ENCODE measurements around the gene APBB2. TPM values are rescaled to one million over a fixed set of nuclear protein-coding genes. Genes with fewer than 3 reads are reported as not detected.
A peak's percentile ranks its signal among the peaks of the same experiment; 100 is the strongest.

Gene APBB2
- total and polyA plus RNA-seq, 4 donors, result 22.7 to 101 (median 64.4) TPM

DNA sequence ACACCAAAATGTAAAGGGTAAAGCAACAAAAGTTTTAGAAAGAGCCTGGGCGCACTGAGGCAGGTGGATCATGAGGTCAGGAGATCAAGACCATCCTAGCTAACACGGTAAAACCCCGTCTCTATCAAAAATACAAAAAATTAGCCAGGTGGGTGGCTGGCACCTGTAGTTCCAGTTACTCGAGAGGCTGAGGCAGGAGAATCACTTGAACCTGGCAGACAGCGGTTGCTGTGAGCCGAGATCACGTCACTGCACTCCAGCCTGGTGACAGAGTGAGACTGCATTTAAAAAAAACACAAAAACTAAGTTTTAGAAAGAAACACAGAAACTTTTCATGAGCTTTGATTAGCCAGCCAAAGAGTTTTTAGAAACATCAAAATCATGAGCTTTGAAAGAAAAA, 76.5 kb downstream of the APBB2 start:
- 84 to 98% methylated on average over 7 of the region's 7 CpGs for WGBS, 2 donors
- no peak for ATAC-seq (ENCODE audit: low FRiP score)

DNA sequence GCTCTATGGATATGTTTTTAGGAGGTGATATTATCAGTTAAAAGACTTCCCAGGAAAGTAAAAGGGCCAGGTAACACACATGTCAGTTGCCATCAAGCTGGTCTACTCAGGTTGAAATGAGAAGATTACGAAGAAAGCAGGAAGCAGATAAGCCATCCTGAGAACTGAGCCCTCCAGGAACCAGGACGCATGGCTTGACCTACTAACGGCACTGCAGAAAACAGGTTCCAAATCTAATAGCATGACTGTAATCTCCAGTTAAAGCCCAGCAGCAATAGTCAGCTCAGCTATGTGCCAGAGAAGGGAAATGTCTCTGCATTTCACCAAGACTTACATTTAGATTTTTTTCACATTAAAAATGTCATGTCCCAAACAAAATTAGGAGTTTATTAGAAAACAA, 77.9 kb downstream of the APBB2 start:
- no peaks in the 10 kb centered on the region for H3K9me3 ChIP-seq (ENCODE audit: control insufficient read depth, low read length)
- DNase-seq (no peak), ATAC-seq (ENCODE audit: low FRiP score) (no peak)
- peak overlapping the region in 1 of 2 donors; percentile 64 for H3K27ac ChIP-seq (ENCODE audit: low read depth in 1 of 2, low read length in 2 of 2)
- WGBS, 2 donors, result 12 to 28% methylated on average over 3 of the region's 3 CpGs
- H3K27me3 ChIP-seq (ENCODE audit: control insufficient read depth in 1 of 2, insufficient read depth in 2 of 2, low read length in 1 of 2), result no peaks in the 10 kb centered on the region
- peaks cover 4 to 5% of the 10 kb centered on the region in 2 donors for H3K4me1 ChIP-seq (ENCODE audit: control insufficient read depth in 1 of 2, insufficient read depth in 2 of 2, low read length in 2 of 2)
- H3K36me3 ChIP-seq (ENCODE audit: control insufficient read depth in 1 of 2, insufficient read depth in 2 of 2, low read length in 1 of 2), result no peaks in the 10 kb centered on the region
- no peak overlapping the region for H3K4me3 ChIP-seq (ENCODE audit: low read length in 2 of 2)
- intact Hi-C loops (cut with DNase I), result no loop called here

More for the DNA sequence above, 76.5 kb downstream of the APBB2 start:
- Histone ChIP-seq H3K27me3 (ENCODE audit: control insufficient read depth in 1 of 2, insufficient read depth in 2 of 2, low read length in 1 of 2) (no peaks in the 10 kb centered on the region), H3K27ac (ENCODE audit: low read depth in 1 of 2, low read length in 2 of 2) (no peak overlapping the region), H3K4me3 (ENCODE audit: low read length in 2 of 2) (no peak overlapping the region), H3K4me1 (ENCODE audit: control insufficient read depth in 1 of 2, insufficient read depth in 2 of 2, low read length in 2 of 2) (peaks cover 8 to 12% of the 10 kb centered on the region in 2 donors), H3K36me3 (ENCODE audit: control insufficient read depth in 1 of 2, insufficient read depth in 2 of 2, low read length in 1 of 2) (no peaks in the 10 kb centered on the region), H3K9me3 (ENCODE audit: control insufficient read depth, low read length) (no peaks in the 10 kb centered on the region)
- DNase-seq, result no peak
- intact Hi-C loops (cut with DNase I), result no loop called here

DNA sequence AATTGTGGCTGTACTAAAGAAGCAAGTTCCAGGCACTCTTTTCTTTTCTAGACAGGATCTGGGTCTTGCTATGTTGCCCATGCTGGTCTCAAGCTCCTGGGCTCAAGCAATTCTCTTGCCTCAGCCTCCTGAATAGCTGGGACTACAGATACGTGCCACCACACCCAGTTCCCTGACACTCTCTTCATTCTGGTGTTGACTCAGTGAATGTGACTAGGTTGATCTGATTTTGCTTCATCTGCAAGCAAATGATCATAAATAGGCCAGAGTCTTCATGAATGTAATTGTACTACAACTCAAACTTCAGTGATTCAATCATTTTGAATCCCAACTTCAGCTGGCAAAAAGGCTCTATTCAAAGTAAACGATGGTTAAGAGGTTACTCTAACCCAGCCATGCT, 78.5 kb downstream of the APBB2 start:
- DNase-seq (no peak), ATAC-seq (ENCODE audit: low FRiP score) (no peak)
- peaks cover 3 to 5% of the 10 kb centered on the region in 2 donors for H3K4me1 ChIP-seq (ENCODE audit: control insufficient read depth in 1 of 2, insufficient read depth in 2 of 2, low read length in 2 of 2)
- intact Hi-C loops (cut with DNase I), result no loop called here
- peak overlapping the region in 1 of 2 donors; percentile 10 for H3K4me3 ChIP-seq (ENCODE audit: low read length in 2 of 2)
- no peaks in the 10 kb centered on the region for H3K27me3 ChIP-seq (ENCODE audit: control insufficient read depth in 1 of 2, insufficient read depth in 2 of 2, low read length in 1 of 2)
- WGBS, 2 donors, result 16 to 20% methylated on average over 2 of the region's 2 CpGs
- H3K27ac ChIP-seq (ENCODE audit: low read depth in 1 of 2, low read length in 2 of 2), result peak overlapping the region; percentile 23 to 48
- H3K9me3 ChIP-seq (ENCODE audit: control insufficient read depth, low read length), result no peaks in the 10 kb centered on the region
- no peaks in the 10 kb centered on the region for H3K36me3 ChIP-seq (ENCODE audit: control insufficient read depth in 1 of 2, insufficient read depth in 2 of 2, low read length in 1 of 2)

DNA sequence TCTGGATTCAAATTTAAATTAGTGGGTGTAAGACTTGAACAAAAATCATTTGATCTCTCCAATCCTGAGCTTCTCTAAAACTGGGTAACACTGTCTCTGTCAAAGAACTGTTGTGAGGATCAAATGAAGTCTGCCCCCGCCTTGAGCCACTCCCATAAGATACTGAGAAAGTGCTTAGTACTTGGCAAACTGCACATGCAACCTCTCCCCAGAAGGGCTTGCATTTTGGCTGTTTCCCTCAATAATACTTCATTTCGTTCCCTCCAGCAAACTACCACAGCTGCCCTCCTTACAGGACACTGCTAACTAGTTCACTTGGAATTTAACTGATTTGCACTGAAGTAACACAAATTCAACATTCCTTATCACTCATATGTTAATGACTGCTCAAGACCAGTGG, 79.8 kb downstream of the APBB2 start:
- peaks cover 3 to 5% of the 10 kb centered on the region in 2 donors for H3K4me1 ChIP-seq (ENCODE audit: control insufficient read depth in 1 of 2, insufficient read depth in 2 of 2, low read length in 2 of 2)
- WGBS, 2 donors, result 32% methylated on average over 2 of the region's 2 CpGs

DNA sequence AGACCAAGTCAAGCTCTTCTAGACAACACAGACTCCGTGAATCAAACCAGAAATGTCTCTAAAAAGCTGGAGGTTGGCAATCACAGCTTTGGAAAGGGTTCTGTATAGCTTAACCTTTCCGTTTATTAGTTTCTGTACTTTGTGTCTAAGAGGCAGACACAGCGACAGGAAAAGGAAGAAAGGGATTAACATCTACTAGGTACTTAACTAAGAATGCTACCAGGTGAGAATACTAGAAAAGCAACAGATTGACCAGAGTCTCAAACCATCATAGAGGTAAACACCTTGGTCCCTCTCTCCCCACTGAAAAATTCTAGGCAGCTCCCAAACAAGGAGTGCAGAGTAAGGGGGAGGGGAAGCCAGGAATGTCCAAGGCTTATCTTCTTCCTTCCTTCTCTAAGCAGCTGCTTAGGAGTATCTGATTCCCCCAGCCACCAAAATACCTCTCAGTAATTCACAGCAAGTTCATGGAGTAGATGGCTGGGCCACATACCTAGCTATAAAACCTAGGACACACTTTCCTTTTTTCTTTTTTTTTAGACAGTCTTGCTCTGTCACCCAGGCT, 80.8 kb downstream of the APBB2 start:
- intact Hi-C loops (cut with DNase I), result no loop called here
- no peaks in the 10 kb centered on the region for H3K36me3 ChIP-seq (ENCODE audit: control insufficient read depth in 1 of 2, insufficient read depth in 2 of 2, low read length in 1 of 2)
- no peak overlapping the region for H3K4me3 ChIP-seq (ENCODE audit: low read length in 2 of 2)
- H3K4me1 ChIP-seq (ENCODE audit: control insufficient read depth in 1 of 2, insufficient read depth in 2 of 2, low read length in 2 of 2), result peaks cover 3 to 5% of the 10 kb centered on the region in 2 donors
- WGBS, 2 donors, result 50% methylated on average over 3 of the region's 3 CpGs
- no peak overlapping the region for H3K27ac ChIP-seq (ENCODE audit: low read depth in 1 of 2, low read length in 2 of 2)
- no peaks in the 10 kb centered on the region for H3K27me3 ChIP-seq (ENCODE audit: control insufficient read depth in 1 of 2, insufficient read depth in 2 of 2, low read length in 1 of 2)
- DNase-seq, result no peak
- no peaks in the 10 kb centered on the region for H3K9me3 ChIP-seq (ENCODE audit: control insufficient read depth, low read length)
- no peak for ATAC-seq (ENCODE audit: low FRiP score)

More for the DNA sequence above, 79.8 kb downstream of the APBB2 start:
- ATAC-seq (ENCODE audit: low FRiP score) (no peak), DNase-seq (no peak)
- intact Hi-C loops (cut with DNase I), result no loop called here
- H3K27me3 ChIP-seq (ENCODE audit: control insufficient read depth in 1 of 2, insufficient read depth in 2 of 2, low read length in 1 of 2), result no peaks in the 10 kb centered on the region
- no peaks in the 10 kb centered on the region for H3K9me3 ChIP-seq (ENCODE audit: control insufficient read depth, low read length)
- peak overlapping the region in 1 of 2 donors; percentile 75 for H3K27ac ChIP-seq (ENCODE audit: low read depth in 1 of 2, low read length in 2 of 2)
- no peak overlapping the region for H3K4me3 ChIP-seq (ENCODE audit: low read length in 2 of 2)
- no peaks in the 10 kb centered on the region for H3K36me3 ChIP-seq (ENCODE audit: control insufficient read depth in 1 of 2, insufficient read depth in 2 of 2, low read length in 1 of 2)

DNA sequence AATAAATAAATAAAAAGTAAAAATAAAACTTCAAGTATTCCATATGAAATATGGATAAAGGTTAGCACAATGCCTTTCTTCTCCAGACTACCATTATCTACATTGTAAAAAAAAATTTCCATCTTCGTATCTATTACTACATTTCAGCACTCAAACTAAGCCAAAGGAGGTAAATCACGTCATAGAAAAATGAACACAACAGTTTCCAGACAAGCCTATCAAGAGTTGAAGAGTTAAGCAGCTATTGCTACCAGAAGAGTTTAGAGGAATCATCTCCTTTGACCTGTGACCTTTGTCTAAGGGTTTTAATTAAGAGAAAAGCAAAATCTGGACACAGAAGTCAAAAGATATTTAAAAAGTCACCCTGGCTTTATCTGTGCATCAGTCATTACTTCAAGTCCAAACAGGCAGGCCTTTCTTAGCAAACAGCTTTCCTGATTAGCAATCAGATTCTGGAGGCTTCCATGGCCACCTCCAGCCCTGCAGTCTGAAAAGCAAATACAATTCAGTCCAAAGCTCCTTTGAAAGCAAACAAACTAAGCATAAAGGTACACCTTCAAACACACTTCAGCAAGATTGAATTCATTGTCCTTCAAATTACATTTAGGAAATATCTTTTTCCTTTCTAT, 82.2 kb downstream of the APBB2 start:
- ATAC-seq (ENCODE audit: low FRiP score) (no peak), DNase-seq (no peak)
- H3K36me3 ChIP-seq (ENCODE audit: control insufficient read depth in 1 of 2, insufficient read depth in 2 of 2, low read length in 1 of 2), result no peaks in the 10 kb centered on the region
- no peaks in the 10 kb centered on the region for H3K9me3 ChIP-seq (ENCODE audit: control insufficient read depth, low read length)
- no peaks in the 10 kb centered on the region for H3K27me3 ChIP-seq (ENCODE audit: control insufficient read depth in 1 of 2, insufficient read depth in 2 of 2, low read length in 1 of 2)
- H3K4me1 ChIP-seq (ENCODE audit: control insufficient read depth in 1 of 2, insufficient read depth in 2 of 2, low read length in 2 of 2), result peaks cover 3 to 5% of the 10 kb centered on the region in 2 donors
- WGBS, 2 donors, result 79 to 84% methylated on average over 2 of the region's 2 CpGs
- H3K4me3 ChIP-seq (ENCODE audit: low read length in 2 of 2), result no peak overlapping the region
- no peak overlapping the region for H3K27ac ChIP-seq (ENCODE audit: low read depth in 1 of 2, low read length in 2 of 2)
- intact Hi-C loops (cut with DNase I), result no loop called here

DNA sequence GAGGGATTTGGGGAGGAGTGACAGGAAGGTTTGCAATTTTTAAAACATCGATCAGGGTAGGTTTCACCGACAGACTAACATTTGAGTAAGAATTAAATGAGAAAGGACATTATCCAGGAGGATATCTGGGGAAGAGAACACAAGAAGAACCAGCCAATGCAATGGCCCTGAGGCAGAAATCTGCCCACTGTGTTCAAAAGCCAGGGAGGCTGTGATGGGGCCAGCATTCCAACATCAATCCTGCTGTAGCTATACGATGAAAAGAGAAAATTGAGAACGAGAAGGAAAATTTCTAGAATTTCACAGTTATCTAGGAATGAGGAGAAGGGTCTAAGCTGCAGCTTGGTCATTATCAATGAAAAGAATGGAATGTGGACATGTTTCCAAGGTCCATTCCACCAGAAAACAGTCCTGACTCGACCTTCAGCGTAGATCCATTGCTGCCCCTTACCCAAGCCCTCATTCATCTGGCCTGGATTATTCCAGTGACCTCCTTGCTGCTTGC, 84.4 kb downstream of the APBB2 start:
- Histone ChIP-seq H3K27me3 (ENCODE audit: control insufficient read depth in 1 of 2, insufficient read depth in 2 of 2, low read length in 1 of 2) (no peaks in the 10 kb centered on the region), H3K9me3 (ENCODE audit: control insufficient read depth, low read length) (no peaks in the 10 kb centered on the region), H3K4me3 (ENCODE audit: low read length in 2 of 2) (no peak overlapping the region), H3K36me3 (ENCODE audit: control insufficient read depth in 1 of 2, insufficient read depth in 2 of 2, low read length in 1 of 2) (no peaks in the 10 kb centered on the region), H3K4me1 (ENCODE audit: control insufficient read depth in 1 of 2, insufficient read depth in 2 of 2, low read length in 2 of 2) (peaks cover 2 to 5% of the 10 kb centered on the region in 2 donors), H3K27ac (ENCODE audit: low read depth in 1 of 2, low read length in 2 of 2) (no peak overlapping the region)
- intact Hi-C loops (cut with DNase I), result no loop called here
- no peak for ATAC-seq (ENCODE audit: low FRiP score)
- WGBS, 2 donors, result 62 to 66% methylated on average over 6 of the region's 6 CpGs
- DNase-seq, result no peak

DNA sequence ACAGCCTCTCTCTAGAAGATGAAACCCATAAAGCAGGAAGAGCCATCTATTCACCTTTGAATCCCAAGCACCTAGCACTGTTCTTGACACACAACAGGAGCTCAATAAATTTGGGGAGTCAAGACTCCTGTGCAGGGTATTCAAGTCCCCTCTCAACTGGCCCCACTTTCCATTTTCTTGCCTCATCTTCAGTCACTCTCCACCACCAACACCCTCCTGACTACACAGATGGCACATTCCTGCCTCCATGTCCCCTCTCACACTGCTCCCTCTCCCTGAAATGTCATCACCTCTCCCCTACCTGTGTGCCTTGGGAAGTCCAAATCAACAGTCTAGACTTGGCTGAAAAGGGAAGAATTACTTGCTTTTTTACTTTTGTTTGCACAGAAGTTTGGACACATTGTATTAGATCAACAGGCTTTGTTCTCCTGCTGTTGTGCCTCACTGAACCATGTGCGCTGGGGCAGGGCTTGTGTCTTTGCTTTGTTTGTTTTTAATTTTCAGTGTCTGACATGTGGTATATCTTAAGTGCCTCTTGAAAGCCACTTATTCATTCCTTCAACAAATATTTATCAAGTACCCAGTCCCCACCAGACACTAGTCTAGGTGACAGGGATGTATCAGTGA, 85.1 kb downstream of the APBB2 start:
- 99 to 100% methylated on average over 1 of the region's 1 CpG for WGBS, 2 donors

More for the DNA sequence above, 85.1 kb downstream of the APBB2 start:
- intact Hi-C loops (cut with DNase I), result no loop called here
- DNase-seq (no peak), ATAC-seq (ENCODE audit: low FRiP score) (no peak)
- peaks cover 5% of the 10 kb centered on the region in 2 donors for H3K4me1 ChIP-seq (ENCODE audit: control insufficient read depth in 1 of 2, insufficient read depth in 2 of 2, low read length in 2 of 2)
- no peak overlapping the region for H3K27ac ChIP-seq (ENCODE audit: low read depth in 1 of 2, low read length in 2 of 2)
- H3K27me3 ChIP-seq (ENCODE audit: control insufficient read depth in 1 of 2, insufficient read depth in 2 of 2, low read length in 1 of 2), result no peaks in the 10 kb centered on the region
- H3K4me3 ChIP-seq (ENCODE audit: low read length in 2 of 2), result no peak overlapping the region
- H3K36me3 ChIP-seq (ENCODE audit: control insufficient read depth in 1 of 2, insufficient read depth in 2 of 2, low read length in 1 of 2), result no peaks in the 10 kb centered on the region
- H3K9me3 ChIP-seq (ENCODE audit: control insufficient read depth, low read length), result no peaks in the 10 kb centered on the region
